Hematopoietic multipotent progenitor cell treated with erythropoietin and hydrocortisone succinate and interleukin-3 and kit ligand, for 8 days (in vitro differentiated cells): ENCODE measurements around the gene TMCC3.
"Not testable (repeated sequence)": the region's sequence is repeated elsewhere in the genome, so short reads cannot be mapped to it uniquely, and the experiment has no call there.

ENCODE experiments used
- DNase-seq: peaks from one replicate; pipeline ENCODE4 v3.0.0-alpha.2; 2015

The TMCC3 gene, protein sequence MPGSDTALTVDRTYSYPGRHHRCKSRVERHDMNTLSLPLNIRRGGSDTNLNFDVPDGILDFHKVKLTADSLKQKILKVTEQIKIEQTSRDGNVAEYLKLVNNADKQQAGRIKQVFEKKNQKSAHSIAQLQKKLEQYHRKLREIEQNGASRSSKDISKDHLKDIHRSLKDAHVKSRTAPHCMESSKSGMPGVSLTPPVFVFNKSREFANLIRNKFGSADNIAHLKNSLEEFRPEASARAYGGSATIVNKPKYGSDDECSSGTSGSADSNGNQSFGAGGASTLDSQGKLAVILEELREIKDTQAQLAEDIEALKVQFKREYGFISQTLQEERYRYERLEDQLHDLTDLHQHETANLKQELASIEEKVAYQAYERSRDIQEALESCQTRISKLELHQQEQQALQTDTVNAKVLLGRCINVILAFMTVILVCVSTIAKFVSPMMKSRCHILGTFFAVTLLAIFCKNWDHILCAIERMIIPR

DNA sequence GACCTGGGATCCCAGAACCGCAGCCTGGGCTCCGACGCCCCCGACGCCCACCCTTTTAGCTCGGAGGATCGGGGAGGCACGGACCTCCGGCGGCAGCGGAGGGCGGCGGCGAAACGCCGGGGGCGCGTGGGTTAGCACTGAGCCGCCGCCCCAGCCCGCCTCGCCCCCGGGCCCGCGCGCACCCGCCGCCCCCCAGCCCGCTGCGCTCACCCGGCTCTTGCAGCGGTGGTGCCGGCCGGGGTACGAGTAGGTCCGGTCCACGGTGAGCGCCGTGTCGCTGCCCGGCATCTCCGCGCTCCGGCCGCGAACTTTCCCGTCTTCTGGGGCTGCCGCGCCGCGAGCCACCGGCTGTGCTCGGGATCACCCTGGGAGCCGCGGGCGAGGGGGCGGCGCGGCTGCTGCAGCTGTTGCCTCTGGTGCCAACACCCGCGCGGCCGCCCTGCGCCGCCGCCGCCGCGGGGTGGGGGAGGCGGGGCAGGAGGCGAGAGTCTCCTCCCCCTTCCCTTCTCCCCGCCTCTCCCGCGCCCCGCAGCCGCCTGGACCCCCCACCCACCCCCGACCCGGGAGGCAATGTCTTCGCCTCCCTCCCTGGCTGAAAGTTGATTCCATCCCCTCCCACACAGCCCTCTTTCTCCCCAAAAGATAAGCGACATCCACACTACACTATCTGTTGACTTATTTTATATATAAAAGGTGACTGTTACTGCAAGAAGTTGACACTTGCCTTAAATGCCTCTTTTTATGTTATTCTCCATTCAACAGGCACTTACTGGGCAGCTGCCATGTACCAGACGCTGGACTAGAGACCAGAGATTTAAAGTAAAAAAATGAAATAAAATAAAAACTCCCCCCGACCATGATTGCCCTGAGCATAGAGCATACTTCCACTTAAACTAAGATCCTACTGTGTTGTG, at the start of gene TMCC3:
TMCC3 (minus strand) TSS at position 415 of the 914 bp plus-strand sequence; CDS start at position 288, 127 bp downstream.
- DNase-seq: peak; percentile 20

DNA sequence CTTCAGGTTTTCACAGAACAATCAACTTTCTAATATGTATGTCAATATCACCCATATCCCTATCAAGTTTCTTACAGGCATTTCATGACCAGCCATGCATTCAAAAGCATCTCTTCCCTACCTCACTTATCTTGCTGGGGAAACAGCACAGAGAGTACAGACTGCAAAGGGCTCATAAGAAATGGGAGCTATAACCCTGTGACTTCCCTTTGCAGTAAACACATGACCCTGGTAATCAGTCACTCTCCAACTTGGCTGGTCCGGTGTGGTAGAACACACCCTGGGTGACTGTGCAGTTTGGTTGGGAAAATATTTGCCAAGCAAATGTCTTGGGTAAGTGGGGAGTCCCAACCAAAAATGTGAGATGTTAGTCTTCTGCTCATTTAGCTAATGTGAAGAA, 49.4 kb upstream of the TMCC3 start:
- DNase-seq: peak; percentile 81

DNA sequence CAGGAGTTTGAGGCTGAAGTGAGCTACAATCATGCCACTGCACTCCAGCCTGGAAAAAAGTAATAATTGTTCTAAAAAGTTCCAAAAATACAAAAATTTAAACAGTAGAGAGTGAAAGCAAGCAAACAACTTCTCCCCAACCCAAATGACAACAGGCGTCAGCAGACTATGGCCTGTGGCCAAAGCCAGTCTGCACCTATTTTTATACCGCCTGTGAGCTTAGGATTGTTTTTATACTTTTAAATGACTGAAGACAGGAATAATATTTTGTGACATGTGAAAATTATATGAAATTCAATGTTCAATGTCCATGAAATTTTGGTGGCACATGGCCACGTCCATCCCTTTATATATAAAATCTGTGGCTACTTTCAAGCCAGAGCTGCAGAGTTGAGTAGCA, 48.2 kb upstream of the TMCC3 start:
- no peak for DNase-seq

DNA sequence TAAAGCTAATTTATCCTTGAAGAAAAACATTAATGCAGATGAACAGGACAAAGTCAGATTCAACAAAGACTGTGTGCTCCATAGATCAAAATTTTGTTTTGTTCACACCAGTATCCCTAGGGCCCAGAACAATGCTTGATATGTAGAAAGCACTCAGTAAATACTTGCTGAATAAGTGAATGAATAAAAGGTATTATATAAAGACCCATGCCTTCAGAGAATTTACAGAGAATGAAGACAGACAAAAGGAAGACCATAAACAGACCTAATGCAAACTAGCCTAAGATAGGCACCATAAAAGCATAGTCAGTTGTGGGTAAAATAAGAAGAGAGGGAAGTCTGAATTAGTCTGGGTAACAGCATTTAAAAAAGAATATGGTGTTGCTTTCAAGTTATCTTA, 47.3 kb upstream of the TMCC3 start:
- no peak for DNase-seq

DNA sequence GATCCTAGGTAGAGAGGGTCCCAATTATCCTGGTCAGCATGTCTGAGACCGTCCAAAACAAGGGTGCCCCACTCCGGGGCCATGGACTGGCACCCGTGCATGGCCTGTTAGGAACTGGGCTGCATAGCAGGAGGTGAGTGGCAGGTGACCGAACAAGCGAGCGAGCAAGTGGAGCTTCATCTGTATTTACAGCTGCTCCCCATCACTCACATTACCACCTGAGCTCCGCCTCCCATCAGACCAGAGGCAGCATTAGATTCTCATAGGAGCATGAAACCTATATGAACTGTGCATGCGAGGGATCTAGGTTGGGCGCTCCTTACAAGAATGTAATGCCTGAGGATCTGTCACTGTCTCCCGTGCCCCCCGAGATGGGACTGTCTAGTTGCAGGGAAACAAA, 44.4 kb upstream of the TMCC3 start:
- DNase-seq: no peak

DNA sequence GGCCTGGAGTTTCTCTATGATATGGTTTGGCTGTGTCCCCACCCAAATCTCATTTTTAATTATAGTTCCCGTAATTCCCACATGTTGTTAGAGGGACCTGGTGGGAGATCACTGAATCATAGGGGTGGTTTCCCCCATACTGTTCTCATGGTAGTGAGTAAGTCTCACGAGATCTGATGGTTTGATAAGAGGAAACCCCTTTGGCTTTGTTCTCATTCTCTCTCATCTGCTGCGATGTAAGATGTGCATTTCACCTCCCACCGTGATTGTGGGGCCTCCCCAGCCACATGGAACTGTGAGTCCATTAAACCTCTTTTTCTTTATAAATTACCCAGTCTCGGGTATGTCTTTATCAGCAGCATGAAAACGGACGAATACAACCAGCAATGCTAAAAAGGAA, 42.5 kb upstream of the TMCC3 start:
- not testable (repeated sequence) for DNase-seq

DNA sequence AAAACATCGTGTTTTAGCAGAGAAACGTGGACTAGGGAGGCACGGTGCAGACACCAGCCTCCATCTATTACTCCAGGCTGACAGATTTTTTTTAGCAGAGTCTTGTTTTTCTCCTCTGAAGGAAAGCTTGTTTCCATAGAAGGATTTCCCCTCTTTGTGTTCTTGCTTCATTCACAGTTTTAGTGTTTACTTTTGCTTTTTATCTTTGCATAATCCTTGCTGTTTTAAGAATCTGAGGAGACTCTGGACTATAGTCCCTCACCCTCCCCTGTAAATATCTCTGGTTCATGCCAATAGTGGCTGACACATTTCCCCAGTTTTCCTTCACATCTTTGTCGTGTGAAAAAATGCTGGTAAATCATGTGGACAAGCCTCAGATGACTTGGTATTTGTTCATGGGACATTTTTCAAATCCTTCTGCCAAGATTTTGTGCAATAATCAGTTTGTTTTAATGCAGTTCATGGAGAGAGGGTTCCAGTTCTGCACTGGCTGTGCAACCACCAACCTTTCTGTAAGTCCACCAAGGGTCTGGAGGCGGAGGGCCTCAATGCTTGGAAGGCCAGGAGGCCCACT, 39.9 kb upstream of the TMCC3 start:
- no peak for DNase-seq

DNA sequence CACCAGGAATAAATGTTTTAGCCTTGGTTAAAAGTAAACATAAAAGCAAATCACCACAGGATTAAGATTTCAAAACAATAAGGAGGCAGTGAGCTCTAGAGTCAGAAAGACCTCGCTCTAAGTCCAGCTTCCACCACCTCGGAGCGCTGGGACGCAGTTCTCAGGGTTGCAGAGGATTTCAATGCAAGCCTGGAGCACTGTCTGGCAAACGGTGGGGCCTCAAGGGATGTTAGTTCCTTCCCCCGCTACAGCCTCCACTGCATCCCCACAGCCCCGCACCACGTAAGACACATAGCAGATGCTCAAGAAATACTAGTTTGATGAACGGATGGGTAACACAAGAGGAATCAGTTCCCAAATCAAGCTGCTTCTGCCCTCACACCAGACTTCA, 39.3 kb upstream of the TMCC3 start:
- DNase-seq: no peak

DNA sequence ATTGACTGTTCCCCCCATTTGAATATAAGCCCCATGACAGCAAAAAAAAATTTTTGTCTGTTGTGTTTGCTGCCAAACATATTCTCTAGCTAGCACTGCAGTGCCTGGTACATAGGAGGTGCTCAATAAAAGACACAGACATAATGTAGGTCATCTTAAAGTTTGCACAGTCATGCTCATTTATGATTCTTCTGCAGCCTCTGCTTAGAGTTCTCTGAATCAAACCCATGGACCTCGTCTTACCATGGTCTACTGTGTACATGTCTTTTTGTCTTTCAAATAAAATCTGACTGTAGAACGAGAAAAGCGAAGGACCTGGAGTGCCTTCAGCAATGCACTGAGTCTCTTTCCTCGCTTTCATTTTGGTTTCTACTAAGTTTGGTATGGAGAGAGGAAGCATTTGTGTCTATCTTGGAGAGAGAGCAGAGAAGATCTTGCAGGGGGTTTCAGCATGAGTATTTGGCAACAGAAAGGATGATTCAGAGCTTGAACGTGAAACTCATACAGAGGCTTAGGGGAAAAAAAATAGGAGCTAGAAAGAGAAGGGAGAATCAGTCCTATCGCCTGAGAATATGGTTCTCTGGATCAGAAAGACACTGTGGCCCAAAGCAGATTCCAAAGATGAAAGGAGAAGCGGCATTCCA, 38.8 kb upstream of the TMCC3 start:
- DNase-seq: no peak

DNA sequence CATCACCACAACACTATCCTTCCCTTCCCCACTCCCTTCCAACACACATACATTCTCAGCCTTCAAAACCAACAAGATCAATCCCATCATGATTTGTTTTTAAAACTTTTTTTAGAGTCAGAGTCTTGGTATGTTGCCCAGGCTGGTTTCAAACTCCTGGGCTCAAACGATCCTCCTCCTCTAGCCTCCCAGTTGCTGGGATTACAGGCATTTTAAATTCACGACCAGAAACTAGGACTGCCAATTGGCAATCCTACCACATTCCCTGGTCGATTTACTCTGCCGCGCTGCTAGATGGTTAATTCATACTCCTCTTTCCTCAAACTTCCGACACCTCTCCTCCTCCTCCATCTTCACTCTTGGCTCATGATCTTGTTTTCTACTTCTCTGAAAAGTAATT, 37.5 kb upstream of the TMCC3 start:
- DNase-seq: no peak

DNA sequence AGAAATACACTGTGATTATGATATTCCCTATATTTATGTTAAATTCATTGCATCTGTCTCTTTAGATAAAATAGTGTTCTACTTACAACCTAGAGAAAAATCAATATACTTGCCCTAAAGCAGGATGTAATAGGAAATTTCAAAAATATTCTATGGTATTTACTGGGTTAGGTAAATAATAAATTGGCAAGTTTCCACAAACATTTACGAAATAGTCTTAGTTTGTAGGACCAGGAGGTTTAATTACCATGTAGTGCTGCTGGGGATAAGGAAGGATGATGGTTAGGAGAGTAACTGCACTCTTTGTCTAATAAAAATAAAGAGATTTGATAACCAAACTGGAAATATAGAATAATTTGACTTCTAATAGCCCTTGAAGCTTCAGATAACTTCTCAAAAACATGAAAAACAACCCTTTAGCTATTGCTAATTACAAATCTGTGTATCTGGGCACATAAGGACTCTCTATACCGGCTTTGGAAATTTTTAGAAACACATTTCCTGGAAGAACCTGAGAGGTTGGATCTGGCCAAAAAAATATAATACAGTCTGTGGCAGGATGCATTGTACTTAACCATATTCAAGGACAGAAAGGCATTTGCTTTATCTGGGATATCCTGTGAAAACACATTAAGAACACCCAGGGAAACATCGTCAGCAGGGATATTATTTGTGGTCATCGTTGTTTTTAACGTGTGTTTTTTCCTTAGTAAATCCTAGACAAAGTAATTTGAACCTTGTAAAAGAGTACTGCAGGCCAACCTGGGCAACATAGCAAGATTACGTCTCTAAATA, 36.7 kb upstream of the TMCC3 start:
- no peak for DNase-seq

DNA sequence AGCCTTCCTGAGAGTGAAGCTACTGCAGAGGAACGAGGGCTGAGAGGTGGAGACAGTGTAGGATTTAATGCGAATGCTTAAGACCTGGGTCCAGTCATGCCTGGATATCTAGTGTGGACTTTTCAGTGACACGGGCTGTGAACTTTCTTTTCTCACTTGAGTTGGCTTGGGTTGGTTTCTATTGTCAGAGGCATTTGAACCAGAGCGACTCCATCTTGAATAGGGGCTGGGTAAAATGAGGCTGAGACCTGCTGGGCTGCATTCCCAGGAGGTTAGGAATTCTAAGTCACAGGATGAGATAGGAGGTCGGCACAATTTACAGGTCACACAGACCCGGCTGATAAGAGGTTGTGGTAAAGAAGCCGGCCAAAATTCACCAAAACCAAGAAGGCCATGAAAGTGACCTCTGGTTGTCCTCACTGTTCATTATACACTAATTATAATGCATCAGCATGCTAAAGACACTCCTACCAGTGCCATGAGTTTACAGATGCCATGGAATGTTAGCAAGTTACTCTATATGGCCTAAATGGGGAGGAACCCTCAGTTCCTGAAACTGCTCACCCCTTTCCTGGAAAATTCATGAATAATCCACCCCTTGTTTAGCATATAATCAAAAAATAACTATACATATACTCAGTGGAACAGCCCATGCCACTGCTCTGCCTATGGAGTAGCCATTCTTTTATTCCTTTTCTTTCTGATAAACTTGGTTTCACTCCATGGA, 34.2 kb upstream of the TMCC3 start:
- DNase-seq: no peak

DNA sequence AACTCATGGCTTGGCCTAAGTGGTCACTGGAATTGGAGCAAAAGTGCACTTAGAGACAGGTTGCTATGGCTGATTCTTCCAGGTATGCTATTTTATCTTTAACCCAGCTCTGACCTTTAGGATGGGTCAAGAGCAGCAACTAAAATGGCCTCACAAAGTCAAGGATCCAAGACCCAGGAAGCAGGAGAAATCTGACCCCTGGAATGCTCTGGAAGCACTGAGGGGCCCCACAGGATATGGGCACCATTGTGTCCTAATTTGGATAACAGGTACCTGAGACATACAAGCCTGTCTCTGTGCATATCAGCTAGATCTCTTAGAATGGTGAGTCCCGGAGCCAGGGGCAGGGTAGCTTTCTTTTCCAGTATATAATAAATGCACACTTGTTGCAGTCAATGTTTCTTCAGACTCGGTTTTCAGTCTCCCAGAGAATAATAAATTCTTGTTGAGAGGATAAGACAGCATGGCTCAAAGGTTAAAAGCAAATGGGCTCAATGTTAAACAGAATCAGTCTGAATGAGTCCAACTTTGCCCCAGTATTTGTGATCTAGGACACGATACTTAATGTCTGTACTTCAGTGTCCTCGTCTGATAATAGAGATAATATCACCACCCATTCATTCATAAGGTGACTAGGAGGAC, 29.3 kb upstream of the TMCC3 start:
- no peak for DNase-seq

DNA sequence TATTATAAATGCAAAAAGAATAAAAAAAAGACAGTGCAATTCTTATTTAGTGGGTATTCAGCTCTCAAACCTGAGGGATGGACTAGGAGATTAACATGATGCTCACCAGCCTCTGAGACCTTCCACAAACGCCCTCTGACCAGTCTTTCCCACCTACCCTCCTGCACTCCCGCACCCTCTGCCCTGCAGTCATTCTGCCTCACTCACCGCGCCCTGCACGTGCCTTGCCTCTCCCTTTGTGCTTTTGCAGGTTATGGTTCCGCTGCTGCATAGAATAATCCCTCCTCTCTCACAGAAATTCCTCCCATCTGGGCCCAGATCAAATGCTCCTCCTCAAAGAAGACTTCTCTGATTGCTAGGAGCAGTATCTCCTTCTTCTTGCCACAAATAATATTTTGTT, 28.5 kb upstream of the TMCC3 start:
- no peak for DNase-seq

DNA sequence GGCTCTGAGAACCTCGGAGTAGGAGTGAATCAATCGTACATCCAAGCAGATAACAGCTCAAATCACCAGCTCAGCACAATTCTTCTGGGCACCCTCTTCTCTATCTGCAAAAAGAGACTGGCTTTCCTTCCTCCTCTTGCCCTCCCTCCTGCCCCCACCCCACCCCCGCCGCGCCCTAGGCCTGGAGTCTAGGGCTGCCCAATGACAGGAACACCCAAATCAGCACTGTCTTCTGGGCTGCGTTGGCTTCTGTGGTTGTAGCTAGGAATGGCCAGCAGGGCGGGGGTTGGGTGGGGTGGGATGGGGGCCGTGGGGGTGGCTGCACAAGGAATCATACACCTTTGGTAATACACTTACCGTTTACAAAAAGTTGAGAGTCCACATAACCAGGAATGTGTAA, 28.0 kb upstream of the TMCC3 start:
- DNase-seq: peak; percentile 23

DNA sequence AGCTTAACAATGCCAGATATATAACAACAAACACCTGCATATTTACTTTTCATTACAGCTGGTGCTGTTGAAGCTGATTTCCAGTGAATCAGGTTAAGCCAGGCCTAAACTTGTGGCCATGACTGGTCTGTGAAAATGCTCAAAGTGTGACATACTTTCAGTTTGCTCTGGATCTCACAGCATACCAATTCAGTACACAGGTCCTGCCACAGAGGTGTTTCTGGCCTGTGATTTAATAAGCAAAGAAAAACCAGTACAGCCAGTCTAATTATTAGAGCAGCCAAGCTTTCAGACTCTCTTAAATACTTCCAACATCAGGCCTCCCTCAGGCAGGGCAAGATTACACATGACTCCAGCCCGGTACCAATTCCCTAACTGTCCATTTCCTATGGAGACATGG, 27.4 kb upstream of the TMCC3 start:
- DNase-seq: no peak

DNA sequence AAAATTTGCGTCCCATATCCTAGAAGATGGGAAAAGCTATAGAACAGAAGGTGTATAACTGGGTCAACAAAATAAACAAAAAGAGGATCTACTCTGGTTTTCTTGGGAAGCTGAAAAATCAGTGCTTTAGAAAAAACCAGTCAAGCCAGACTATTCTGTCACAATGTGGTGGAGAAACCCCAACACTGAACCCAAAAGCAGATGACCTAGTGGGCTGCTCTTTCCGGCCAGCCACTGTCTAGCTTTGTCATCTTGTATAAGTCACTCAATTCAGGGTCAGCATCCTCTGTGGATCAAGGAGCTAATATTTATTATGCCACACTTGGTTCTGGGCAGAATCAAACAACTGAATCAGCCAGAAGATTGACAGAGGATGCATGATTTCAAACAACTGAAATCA, 26.6 kb upstream of the TMCC3 start:
- no peak for DNase-seq

DNA sequence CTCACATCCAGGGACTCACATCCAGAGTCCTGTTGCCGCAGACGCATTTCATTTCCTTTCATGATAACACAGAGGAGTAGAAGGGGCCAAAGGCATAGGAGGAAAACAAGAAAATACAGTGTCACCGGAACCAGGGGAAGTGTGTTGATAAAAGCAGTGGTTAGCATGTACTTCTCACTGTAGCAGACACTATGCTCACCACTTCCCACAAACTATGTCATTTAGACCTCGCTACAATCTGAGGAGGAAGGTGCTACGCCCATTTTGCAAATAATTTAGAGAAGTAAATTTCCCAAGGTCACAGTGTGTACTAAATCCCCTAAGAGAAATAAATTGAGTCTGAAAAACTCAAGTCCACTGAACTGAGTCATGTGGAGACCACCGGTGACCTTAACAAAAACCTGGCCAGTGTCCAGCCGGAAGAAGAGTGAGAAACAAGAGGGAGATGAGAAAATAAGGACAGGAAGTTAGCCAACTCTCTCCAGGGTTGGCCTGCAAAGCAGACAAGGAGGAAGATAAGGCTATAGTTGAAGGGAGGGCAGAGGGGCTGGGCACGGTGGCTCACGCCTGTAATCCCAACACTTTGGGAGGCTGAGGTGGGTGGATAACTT, 25.8 kb upstream of the TMCC3 start:
- peak; percentile 84 for DNase-seq

DNA sequence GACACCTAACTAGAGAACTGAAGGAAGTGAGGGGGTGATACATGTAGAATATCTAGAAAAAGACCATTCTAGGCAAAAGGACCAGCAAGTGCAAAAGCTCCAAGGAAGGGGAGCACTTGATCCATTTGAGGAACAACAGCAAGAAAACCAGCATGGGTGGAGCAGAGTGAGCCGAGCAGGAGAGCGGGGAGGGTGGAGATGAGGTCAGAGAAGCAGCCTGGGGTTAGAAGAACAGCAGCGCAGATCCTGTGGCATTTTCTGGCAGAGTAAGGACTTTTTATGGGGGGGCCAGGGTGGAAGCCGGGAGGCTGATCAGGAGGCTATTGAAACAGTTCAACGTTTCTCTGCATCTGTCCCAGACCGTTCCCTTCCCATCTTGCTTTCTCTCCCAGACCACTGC, 24.5 kb upstream of the TMCC3 start:
- DNase-seq: peak; percentile 22

DNA sequence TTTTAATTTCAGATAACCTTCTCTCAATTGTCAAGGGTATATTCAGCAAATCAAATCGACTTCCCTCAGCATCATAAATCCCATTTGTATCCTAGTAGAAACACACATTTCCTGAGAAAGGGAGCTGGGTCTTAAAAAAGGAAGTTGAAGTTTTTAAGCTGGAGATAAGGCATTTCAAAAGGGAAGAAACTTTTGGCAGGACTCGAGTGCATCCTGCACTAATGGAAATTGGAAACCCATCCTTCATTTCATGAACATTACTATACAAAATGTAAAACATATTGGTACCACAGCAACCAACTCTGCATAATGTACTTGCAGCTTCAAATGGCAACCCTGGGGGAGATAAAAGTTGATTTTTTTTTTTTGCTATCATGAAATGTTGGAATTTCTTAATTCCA, 23.7 kb upstream of the TMCC3 start:
- DNase-seq: no peak

DNA sequence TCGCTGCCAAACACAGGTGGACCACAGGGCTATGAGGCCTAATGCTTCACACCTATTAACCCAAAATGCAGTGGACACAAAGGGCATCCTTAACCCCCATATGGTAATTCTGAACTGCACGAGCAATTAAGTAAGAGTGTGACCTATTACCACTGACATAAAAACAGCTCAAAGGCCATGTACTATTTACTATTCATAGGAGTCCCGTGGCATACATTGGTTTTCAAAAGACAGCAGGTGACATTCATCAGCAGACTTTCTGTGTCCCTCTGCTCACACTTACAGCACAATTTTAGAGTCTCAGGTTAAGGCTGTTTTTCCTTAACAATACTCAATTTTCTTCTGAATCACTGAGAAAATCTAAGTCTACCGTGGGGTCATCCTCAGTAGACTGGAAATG, 23.1 kb upstream of the TMCC3 start:
- no peak for DNase-seq
